ENCODE data around the gene SLC25A38. TPM values are rescaled to one million over a fixed set of nuclear protein-coding genes. Genes with fewer than 3 reads are reported as not detected.

The SLC25A38 gene
- total RNA-seq, 1 experiment from 2014 or later = 22.0 TPM

GRCh38 chr3:39388153-39388552, 5.0 kb downstream of the SLC25A38 start:
- Histone ChIP-seq H3K79me2 (ENCODE audit: low read depth) (peaks cover 46% of the 10 kb centered on the region), H3K9me3 (ENCODE audit: insufficient read depth, low read depth) (no peaks in the 10 kb centered on the region)
- CTCF ChIA-PET = no interaction called here

GRCh38 chr3:39388741-39389248, 5.6 kb downstream of the SLC25A38 start:
- TF ChIP-seq, protein P1, sequence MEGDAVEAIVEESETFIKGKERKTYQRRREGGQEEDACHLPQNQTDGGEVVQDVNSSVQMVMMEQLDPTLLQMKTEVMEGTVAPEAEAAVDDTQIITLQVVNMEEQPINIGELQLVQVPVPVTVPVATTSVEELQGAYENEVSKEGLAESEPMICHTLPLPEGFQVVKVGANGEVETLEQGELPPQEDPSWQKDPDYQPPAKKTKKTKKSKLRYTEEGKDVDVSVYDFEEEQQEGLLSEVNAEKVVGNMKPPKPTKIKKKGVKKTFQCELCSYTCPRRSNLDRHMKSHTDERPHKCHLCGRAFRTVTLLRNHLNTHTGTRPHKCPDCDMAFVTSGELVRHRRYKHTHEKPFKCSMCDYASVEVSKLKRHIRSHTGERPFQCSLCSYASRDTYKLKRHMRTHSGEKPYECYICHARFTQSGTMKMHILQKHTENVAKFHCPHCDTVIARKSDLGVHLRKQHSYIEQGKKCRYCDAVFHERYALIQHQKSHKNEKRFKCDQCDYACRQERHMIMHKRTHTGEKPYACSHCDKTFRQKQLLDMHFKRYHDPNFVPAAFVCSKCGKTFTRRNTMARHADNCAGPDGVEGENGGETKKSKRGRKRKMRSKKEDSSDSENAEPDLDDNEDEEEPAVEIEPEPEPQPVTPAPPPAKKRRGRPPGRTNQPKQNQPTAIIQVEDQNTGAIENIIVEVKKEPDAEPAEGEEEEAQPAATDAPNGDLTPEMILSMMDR (conservative IDR thresholded peaks at IDR 0.05) = no peak
- no peak for TF ChIP-seq EZH2 (IDR thresholded peaks at IDR 0.05; ENCODE audit: low read depth)

More at GRCh38 chr3:39388153-39388552, 5.0 kb downstream of the SLC25A38 start:
- Histone ChIP-seq H3K36me3 (ENCODE audit: low read depth) (0 out of 2 replicates have a peak, but pooled peaks cover 7% of the 10 kb centered on the region), H3K27ac (no peak overlapping the region), H3K9me2 (ENCODE audit: insufficient read depth) (no peaks in the 10 kb centered on the region), H3K27me3 (ENCODE audit: insufficient read depth, low read depth) (no peaks in the 10 kb centered on the region), H3F3A (ENCODE audit: insufficient read depth, low read depth) (no peaks in the 10 kb centered on the region; the same call in 1 of the 2 replicates), H3K4me1 (replicated peaks; ENCODE audit: insufficient read depth) (peaks cover 10% of the 10 kb centered on the region; the same call in 1 of the 2 replicates), H2AFZ (no peak overlapping the region), H3K4me2 (no peak overlapping the region), H4K20me1 (ENCODE audit: insufficient read depth) (peaks cover 29% of the 10 kb centered on the region), H3K4me3 (no peak overlapping the region)
- POLR2A ChIA-PET (ENCODE audit: unreplicated experiment) = no interaction called here
- intact Hi-C loops (cut with micrococcal nuclease; ENCODE audit: unreplicated experiment) = no loop called here
- no peak for DNase-seq
- TF ChIP-seq, protein P1 (conservative IDR thresholded peaks at IDR 0.05) = no peak
- TF ChIP-seq EZH2 (IDR thresholded peaks at IDR 0.05; ENCODE audit: low read depth) = no peak
- no TSS peak for BruUV-seq (replicated peaks)

GRCh38 chr3:39390181-39390580, 7.0 kb downstream of the SLC25A38 start:
- no peak overlapping the region for H3K27ac ChIP-seq
- peaks cover 31% of the 10 kb centered on the region for H3K79me2 ChIP-seq (ENCODE audit: low read depth)
- no TSS peak for BruUV-seq (replicated peaks)
- intact Hi-C loops (cut with micrococcal nuclease; ENCODE audit: unreplicated experiment) = no loop called here
- no peak overlapping the region for H3K4me2 ChIP-seq
- H3K27me3 ChIP-seq (ENCODE audit: insufficient read depth, low read depth) = no peaks in the 10 kb centered on the region
- H4K20me1 ChIP-seq (ENCODE audit: insufficient read depth) = peaks cover 21% of the 10 kb centered on the region
- no peaks in the 10 kb centered on the region for H3K9me2 ChIP-seq (ENCODE audit: insufficient read depth)
- ChIA-PET POLR2A (ENCODE audit: unreplicated experiment) (interaction anchor here (0.6 kb wide), 1 partner anchor 16 kb away, joined by 3 read pairs; no protein-coding TSS in a partner anchor), CTCF (no interaction called here)
- 0 out of 2 replicates have a peak, but pooled peaks cover 2% of the 10 kb centered on the region for H3K4me1 ChIP-seq (replicated peaks; ENCODE audit: insufficient read depth)
- H3F3A ChIP-seq (ENCODE audit: insufficient read depth, low read depth) = no peaks in the 10 kb centered on the region
- H2AFZ ChIP-seq = no peak overlapping the region
- 0 out of 2 replicates have a peak, but pooled peaks cover 7% of the 10 kb centered on the region for H3K36me3 ChIP-seq (ENCODE audit: low read depth)
- no peaks in the 10 kb centered on the region for H3K9me3 ChIP-seq (ENCODE audit: insufficient read depth, low read depth)
- no peak for DNase-seq
- TF ChIP-seq EZH2 (IDR thresholded peaks at IDR 0.05; ENCODE audit: low read depth) = no peak
- TF ChIP-seq, protein P1 (conservative IDR thresholded peaks at IDR 0.05) = no peak
- no peak overlapping the region for H3K4me3 ChIP-seq

More at GRCh38 chr3:39388741-39389248, 5.6 kb downstream of the SLC25A38 start:
- no peak overlapping the region for H3K4me3 ChIP-seq
- POLR2A ChIA-PET (ENCODE audit: unreplicated experiment) = no interaction called here
- intact Hi-C loops (cut with micrococcal nuclease; ENCODE audit: unreplicated experiment) = no loop called here
- no peaks in the 10 kb centered on the region for H3K9me3 ChIP-seq (ENCODE audit: insufficient read depth, low read depth)
- no peak overlapping the region for H2AFZ ChIP-seq
- H3K27ac ChIP-seq = no peak overlapping the region
- H3K36me3 ChIP-seq (ENCODE audit: low read depth) = 0 out of 2 replicates have a peak, but pooled peaks cover 7% of the 10 kb centered on the region
- H3K4me2 ChIP-seq = no peak overlapping the region
- H3K9me2 ChIP-seq (ENCODE audit: insufficient read depth) = no peaks in the 10 kb centered on the region
- H3K79me2 ChIP-seq (ENCODE audit: low read depth) = peaks cover 43% of the 10 kb centered on the region
- BruUV-seq (replicated peaks) = no TSS peak
- no peak for DNase-seq
- no peaks in the 10 kb centered on the region for H3K27me3 ChIP-seq (ENCODE audit: insufficient read depth, low read depth)
- peaks cover 29% of the 10 kb centered on the region for H4K20me1 ChIP-seq (ENCODE audit: insufficient read depth)
- CTCF ChIA-PET = no interaction called here
- H3F3A ChIP-seq (ENCODE audit: insufficient read depth, low read depth) = no peaks in the 10 kb centered on the region; the same call in 1 of the 2 replicates
- peaks cover 10% of the 10 kb centered on the region; the same call in 1 of the 2 replicates for H3K4me1 ChIP-seq (replicated peaks; ENCODE audit: insufficient read depth)
